GM10248 (cell line): Measurements from ENCODE around the gene AOC2.

ENCODE experiments used
- CTCF ChIA-PET: fragments of 300-600 bp; sonication (Branson Sonifier 250); formaldehyde crosslinking; extraction: SDS; loops from one replicate; lab custom pipeline; 2021; ENCODE audit warnings: antibody characterized with exemption; lab: Yijun Ruan, JAX
- POLR2A ChIA-PET: fragments of 350-650 bp; sonication (Branson Sonifier 250); formaldehyde crosslinking; extraction: SDS; loops from one replicate; lab custom pipeline; 2020; ENCODE audit warnings: antibody characterized with exemption; lab: Yijun Ruan, JAX
- DNase-seq: peaks from one replicate; pipeline ENCODE4 v3.0.0; 2012; ENCODE audit errors: extremely low spot score
- TF ChIP-seq, protein P1 (sequence below): IDR thresholded peaks from 2 replicates; pipeline ENCODE4 v1.5.1; 2012; ENCODE audit warnings: mild to moderate bottlenecking, low read depth; ENCODE audit errors: extremely low read depth, missing control alignments, control extremely low read depth

Gene AOC2

DNA sequence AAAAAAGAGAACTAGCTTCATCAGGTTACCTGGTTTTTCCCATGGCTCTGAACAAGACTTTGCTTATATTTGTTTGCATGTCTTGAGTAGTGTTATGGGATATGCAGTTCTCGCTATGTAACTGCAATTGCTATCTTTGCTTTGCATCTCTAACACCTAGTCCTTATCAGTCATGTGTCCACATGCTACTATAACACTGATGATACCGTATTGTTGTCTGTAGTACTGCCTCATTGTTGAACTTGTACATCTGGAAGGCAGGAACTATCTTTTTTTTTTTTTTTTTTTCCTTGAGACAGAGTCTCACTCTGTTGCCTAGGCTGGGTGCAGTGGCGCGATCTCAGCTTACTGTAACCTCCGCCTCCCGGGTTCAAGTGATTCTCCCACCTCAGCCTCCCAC lies 8.6 kb upstream of the AOC2 start:
- ChIA-PET CTCF (interaction anchor here (1.0 to 9.7 kb wide), 3 partner anchors 13 to 257 kb away, joined by 4 to 80 read pairs (median 11); partner anchors contain the start of gene BECN1), POLR2A (interaction anchor here (0.7 kb wide), 1 partner anchor 162 kb away, joined by 4 read pairs; no protein-coding TSS in a partner anchor)
- TF ChIP-seq, protein P1, sequence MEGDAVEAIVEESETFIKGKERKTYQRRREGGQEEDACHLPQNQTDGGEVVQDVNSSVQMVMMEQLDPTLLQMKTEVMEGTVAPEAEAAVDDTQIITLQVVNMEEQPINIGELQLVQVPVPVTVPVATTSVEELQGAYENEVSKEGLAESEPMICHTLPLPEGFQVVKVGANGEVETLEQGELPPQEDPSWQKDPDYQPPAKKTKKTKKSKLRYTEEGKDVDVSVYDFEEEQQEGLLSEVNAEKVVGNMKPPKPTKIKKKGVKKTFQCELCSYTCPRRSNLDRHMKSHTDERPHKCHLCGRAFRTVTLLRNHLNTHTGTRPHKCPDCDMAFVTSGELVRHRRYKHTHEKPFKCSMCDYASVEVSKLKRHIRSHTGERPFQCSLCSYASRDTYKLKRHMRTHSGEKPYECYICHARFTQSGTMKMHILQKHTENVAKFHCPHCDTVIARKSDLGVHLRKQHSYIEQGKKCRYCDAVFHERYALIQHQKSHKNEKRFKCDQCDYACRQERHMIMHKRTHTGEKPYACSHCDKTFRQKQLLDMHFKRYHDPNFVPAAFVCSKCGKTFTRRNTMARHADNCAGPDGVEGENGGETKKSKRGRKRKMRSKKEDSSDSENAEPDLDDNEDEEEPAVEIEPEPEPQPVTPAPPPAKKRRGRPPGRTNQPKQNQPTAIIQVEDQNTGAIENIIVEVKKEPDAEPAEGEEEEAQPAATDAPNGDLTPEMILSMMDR: no peak
- DNase-seq: no peak

DNA sequence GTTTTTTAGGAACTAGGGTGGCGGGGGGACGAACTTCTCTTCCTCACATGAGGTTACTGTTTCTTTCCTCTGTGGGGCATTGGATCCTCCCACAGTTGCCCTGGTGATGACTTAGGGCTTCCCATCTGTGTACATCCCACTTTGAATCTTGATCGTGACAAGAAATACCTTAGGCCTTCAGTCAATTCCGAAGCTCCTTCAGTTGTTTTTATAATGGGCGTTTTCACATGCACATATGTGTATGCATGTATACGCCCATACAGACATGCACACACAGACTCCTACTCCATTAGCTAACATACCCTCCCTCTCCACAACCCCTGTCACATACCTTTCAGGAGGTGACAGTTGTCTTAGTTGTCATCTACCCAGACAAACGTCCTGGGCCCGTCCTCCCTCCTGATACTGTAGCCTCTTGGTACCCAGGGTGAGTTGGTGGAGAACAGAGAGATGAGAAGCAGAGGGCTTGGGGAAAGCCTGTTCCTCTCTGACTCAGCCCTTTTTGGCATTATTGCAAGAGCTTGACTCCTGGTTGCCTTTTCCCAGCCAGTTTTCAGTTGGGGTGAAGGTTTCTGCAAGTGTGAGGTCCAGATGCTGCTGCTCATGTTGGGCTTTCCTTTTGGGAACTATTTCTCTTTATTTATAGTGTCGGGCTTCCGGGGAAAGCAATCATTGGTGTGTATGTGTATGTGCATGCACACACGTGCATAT lies 2.2 kb upstream of the AOC2 start:
- no peak for DNase-seq
- CTCF ChIA-PET: interaction anchor here (1.1 to 2.7 kb wide), 7 partner anchors 9 to 156 kb away, joined by 3 to 26 read pairs (median 6); partner anchors contain the start of genes BECN1, PSME3 and RPL27
- POLR2A ChIA-PET: no interaction called here

DNA sequence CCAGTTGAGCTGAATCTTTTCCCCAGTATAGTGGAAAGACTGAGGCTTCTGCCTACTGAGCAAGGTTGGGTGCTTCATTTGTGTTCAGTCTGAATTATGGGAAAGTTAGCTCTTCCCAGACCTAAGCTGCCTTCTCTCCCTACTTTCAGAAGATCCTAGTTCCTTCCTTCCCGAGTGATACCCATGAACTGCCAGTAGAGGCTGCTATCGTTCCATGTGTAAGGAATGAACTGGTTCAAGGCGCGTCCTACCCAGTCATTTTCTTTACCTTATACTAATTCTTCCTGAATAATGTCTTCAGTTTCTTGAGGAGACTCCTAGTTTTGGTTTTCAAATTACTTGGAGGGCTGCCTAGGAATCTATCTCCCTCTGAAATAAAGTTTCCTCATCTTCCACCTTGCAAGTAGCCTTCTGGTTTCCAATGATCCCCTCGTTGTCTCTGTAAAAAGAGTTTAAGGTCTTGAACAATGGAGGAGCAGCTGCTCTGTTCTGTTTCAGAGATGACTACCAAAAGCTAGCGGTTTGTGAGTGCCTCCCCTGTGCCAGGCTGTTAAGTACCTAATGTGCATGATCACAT lies 934 bp upstream of the AOC2 start:
- DNase-seq: no peak
- POLR2A ChIA-PET: no interaction called here
- TF ChIP-seq, protein P1: peak; percentile 64
- CTCF ChIA-PET: interaction anchor here (0.6 to 2.7 kb wide), 10 partner anchors 10 to 164 kb away, joined by 3 to 26 read pairs (median 4); partner anchors contain the start of genes BECN1, PSME3, PTGES3L and RPL27

More for the DNA sequence above, 2.2 kb upstream of the AOC2 start:
- TF ChIP-seq, protein P1: no peak

DNA sequence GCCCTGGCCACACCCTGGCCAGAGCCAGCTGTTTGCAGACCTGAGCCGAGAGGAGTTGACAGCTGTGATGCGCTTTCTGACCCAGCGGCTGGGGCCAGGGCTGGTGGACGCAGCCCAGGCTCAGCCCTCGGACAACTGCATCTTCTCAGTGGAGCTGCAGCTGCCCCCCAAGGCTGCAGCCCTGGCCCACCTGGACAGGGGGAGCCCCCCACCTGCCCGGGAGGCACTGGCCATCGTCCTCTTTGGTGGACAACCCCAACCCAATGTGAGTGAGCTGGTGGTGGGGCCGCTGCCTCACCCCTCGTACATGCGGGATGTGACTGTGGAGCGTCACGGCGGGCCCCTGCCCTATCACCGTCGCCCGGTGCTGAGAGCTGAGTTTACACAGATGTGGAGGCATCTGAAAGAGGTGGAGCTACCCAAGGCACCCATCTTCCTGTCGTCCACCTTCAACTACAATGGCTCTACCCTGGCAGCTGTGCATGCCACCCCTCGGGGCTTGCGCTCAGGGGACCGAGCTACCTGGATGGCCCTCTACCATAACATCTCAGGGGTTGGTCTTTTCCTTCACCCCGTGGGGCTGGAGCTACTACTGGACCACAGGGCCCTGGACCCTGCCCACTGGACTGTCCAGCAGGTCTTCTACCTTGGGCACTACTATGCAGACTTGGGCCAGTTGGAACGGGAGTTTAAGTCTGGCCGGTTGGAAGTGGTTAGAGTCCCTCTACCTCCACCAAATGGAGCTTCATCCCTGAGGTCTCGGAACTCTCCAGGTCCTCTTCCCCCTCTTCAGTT lies 578 bp downstream of the AOC2 start:
- no peak for DNase-seq
- ChIA-PET CTCF (interaction anchor here (0.6 to 3.2 kb wide), 6 partner anchors 21 to 153 kb away, joined by 3 to 12 read pairs (median 3); partner anchors contain the start of genes BECN1 and RPL27), POLR2A (interaction anchor here (1.3 kb wide), 1 partner anchor 11 kb away, joined by 3 read pairs; no protein-coding TSS in a partner anchor)
- TF ChIP-seq, protein P1: no peak

DNA sequence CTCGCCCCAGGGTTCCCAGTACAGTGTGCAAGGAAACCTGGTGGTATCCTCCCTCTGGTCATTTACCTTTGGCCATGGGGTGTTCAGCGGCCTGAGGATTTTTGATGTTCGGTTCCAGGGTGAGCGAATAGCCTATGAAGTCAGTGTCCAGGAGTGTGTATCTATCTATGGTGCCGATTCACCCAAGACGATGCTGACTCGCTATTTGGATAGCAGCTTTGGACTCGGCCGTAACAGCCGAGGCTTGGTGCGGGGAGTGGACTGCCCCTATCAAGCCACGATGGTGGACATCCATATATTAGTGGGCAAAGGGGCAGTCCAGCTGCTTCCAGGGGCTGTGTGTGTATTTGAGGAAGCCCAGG lies 1.2 kb downstream of the AOC2 start:
- DNase-seq: no peak
- TF ChIP-seq, protein P1: no peak
- ChIA-PET CTCF (interaction anchor here (0.6 to 3.2 kb wide), 6 partner anchors 21 to 152 kb away, joined by 3 to 12 read pairs (median 3); partner anchors contain the start of genes BECN1 and RPL27), POLR2A (interaction anchor here (1.3 kb wide), 1 partner anchor 12 kb away, joined by 3 read pairs; no protein-coding TSS in a partner anchor)

DNA sequence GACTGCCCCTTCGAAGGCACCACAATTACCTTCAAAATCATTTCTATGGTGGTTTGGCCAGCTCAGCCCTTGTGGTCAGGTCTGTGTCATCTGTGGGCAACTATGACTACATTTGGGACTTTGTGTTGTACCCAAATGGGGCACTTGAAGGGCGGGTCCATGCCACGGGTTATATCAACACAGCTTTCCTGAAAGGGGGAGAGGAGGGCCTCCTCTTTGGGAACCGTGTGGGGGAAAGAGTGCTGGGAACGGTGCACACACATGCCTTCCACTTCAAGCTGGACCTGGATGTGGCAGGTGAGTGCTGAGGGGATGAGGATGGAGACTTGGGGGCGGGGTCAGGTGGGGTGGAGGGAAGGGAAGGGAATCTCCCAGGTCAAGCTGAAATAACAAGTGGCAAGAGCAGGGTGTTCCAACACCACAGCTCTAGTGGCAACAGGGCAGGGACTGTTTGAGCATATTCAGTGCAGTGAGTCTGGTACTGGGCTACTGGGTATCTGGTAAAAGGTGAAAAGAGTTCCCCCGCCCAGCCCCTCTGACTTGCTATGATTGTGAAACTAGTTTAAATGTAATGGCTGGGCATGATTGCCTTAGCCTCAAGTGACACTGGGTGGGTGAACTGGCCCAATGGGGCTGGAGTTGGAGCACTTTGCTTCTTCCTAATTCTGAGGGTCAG lies 1.7 kb downstream of the AOC2 start:
- ChIA-PET POLR2A (interaction anchor here (1.3 kb wide), 1 partner anchor 12 kb away, joined by 3 read pairs; no protein-coding TSS in a partner anchor), CTCF (interaction anchor here (1.0 to 3.2 kb wide), 4 partner anchors 22 to 152 kb away, joined by 3 to 12 read pairs (median 8); partner anchors contain the start of genes BECN1 and RPL27)
- TF ChIP-seq, protein P1: no peak
- DNase-seq: no peak
